HG03571 (cell line): ENCODE results near the gene GHRL.
"Not testable (repeated sequence)": the region's sequence is repeated elsewhere in the genome, so short reads cannot be mapped to it uniquely, and the experiment has no call there.

Experiments
- ATAC-seq: cut with Tn5 transposase; IDR thresholded peaks from one replicate; pipeline ENCODE4 v1.9.1; 2021; ENCODE audit not compliant: unreplicated experiment

GHRL gene

DNA sequence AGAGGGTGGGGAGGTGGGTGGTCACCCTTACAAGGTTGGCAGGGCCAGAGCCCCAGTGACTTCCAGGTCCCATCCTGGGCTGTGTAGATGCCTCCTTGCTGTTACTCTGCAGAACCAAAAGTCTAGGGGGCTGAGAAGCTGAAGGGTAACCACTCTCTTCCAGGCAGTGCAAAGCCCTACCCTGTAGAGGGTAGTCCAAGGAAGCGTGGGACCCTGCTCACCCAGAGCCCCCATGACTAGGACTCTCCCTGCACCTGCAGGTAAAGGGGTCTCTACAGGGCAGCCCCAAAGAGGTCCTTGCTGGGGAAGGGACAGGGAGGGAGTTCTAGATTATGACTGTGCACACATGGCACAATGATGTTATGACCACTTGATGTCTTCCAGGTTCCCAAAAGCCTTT, 14.2 kb downstream of the GHRL start:
- ATAC-seq = no peak

DNA sequence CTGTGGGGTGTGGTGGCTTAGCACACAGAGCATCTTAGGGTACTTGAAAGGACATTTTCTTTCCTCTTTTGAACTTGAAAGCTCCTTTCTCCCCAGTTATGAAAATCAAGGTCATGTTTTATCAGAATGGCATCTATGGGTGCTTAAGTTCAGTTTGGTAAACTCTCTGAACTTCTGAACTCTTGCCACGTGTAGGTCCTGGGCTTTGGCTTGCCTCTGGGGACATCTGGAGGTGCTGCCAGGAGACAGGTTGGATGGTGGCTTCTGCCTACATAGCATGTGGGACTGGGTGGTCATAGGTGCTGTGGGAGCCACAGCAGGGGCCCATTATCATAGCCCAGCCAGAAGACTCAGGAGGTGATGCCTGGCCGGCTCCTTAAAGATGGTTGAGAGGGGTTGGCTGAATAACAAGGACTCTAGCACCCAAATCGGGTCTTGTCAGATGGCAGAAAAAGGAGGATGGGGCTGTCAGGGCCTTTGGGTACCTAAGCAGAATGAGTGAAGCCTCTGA, 15.6 kb downstream of the GHRL start:
- ATAC-seq = no peak

DNA sequence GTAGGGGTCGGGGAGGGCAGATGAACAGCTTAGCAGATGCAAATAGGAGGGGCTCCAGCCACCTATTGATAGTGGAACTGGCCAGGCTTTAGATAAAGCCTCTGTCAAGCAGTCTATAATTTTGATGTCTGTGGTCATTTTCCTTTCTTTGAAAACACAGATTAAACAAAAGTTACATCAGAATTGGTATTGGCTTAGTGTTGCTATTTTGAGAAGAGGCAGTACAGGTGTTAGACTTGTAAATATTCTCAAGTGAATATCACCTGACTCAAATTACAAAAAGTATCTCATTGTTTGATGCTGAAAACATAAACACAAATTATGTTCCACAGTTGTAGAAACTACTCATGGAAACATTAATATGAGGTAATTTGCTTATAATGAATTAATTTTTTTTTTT, 18.1 kb downstream of the GHRL start:
- no peak for ATAC-seq

DNA sequence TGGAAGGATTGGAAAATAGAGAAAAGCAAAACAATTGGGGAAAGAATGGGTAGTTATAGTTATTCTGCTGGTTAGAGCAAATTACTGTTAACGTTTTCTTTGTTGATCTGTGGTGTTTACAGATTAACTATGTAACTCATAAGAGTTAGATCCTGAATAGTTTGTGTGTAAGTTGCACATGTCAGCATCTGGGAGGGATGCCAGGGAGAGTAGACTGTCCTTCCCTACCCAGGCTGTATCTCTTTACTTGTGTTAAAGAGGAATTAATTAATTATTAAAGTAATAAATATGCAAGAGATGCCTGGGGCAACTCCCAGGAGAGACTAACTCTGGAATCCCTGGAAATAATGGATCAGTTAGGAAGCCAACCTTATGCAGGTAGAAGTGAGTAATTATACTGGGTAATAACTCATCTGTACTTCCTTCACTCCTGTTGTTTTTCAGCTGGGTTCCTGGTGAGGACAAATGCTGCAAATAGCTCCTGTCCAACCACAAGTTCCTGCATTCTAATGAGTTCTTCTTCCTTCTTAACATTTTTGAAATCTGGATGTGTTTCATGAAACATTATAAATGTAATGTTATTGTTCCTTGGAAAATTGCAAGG, 18.9 kb downstream of the GHRL start:
- ATAC-seq = no peak

DNA sequence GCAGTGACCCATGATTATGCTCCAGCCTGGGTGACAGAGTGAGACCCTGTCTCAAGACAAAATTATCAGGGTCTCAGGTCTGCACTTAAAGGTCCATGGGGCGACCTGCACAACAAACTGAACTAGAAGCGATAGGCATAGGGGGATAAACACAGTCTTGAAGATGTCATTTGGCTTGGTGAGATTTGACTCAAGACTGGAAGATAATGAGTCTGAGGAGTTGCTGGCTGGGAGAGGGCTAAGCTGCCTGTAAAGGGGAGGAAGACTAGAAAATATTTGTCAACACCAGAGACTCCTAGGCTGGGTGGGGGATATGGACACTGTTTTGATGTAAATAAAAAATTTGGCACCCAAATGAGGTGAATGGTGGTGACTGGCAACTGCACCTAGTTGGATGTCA, 19.8 kb downstream of the GHRL start:
- ATAC-seq = no peak

DNA sequence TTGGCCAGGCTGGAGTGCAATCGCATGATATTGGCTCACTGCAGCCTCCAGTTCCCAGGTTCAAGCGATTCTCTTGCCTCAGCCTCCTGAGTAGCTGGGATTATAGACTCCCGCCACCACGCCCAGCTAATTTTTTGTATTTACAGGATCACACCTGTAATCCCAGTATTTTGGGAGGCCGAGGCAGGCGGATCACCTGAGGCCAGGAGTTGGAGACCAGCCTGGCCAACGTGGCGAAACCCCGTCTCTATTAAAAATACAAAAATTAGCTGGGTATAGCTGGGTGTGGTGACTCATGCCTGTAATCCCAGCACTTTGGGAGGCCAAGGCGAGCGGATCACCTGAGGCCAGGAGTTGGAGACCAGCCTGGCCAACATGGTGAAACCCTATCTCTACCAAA, 20.3 kb downstream of the GHRL start:
- not testable (repeated sequence) for ATAC-seq

DNA sequence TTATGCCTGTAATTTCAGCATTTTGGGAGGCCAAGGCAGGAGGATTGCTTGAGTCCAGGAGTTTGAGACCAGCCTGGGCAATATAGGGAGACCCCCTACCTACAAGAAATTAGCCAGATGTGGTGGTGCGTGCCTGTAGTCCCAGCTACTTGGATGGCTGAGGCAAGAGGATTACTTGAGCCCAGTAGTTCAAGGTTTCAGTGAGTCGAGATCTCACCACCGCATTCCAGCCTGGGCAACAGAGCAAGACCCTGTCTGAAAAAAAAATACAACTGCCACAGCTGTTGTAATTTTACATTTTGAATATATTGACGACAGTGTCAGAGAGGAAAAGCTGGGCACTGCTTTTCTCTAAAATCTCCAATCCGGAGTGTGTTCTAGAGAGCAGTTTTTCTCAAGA, 23.3 kb downstream of the GHRL start:
- ATAC-seq = no peak

DNA sequence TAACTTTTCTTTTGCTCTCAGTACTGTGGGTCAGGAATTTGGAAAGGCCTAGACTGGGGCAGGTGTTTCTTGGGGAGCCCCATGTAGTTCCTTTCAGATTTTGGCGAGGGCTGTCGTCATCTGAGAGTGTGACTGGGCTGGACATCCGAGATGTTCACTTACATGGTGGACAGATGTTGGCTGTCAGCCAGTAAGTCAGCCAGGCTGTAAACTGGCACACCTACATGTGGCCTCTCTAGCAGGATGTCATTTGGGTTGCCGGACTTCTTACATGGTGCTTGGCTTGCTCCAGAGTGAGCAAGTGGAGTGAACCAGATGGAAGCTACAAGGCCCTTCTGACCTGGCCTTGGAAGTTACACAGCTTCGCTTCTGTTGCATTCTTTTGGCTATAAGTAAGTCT, 23.8 kb downstream of the GHRL start:
- ATAC-seq = no peak

DNA sequence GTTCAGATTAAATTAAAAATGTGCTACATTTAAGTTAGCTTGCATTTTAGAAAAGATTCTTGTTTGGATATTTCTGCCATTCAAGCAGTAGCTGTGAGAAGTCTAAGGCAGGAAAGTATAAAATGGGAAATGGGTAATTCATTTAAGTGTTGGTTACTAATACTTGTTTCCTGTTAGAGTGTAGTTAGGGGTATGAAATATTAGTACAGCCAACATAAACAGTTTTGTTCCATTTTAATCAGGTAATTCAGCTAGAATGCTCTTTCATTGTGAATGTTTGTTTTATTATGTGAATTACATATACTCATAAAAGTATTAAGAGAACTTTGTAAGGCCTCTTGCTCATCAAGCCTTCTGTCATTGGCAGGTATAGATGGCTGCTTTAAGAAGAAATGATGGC, 24.6 kb downstream of the GHRL start:
- ATAC-seq = no peak

DNA sequence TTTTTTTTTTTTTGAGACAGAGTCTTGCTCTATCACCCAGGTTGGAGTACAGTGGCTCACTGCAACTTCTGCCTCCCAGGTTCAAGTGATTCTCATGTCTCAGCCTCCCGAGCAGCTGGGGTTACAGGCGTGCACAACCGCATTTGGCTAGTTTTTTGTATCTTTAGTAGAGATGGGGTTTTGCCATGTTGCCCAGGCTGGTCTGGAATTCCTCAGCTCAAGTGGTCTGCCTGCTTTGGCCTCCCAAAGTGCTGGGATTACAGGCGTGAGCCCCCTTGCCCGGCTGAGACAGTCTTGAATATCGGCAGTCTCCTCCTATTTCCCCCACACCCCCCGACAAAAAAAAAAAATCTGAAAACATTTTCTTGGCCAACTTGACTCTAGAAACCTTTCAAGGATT, 25.8 kb downstream of the GHRL start:
- ATAC-seq = not testable (repeated sequence)

DNA sequence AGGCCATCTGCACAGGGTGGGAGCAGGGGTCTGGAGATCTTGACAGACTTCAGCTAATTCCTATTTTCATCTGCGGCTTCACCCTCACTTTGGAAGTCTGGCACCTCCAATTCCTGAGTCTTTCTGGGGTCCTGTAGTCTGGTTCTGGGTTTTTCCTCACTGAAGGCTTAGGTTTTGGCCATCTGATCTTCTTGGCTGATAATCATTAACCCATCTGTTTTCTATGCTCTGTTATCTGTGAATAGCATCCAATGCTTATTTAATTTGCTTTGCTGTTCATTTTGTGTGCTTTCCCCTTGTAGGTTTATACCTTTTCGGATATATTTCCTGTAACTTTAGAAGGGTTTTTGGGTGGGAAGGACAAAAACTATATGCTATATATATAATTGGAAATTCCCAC, 26.9 kb downstream of the GHRL start:
- ATAC-seq = no peak

DNA sequence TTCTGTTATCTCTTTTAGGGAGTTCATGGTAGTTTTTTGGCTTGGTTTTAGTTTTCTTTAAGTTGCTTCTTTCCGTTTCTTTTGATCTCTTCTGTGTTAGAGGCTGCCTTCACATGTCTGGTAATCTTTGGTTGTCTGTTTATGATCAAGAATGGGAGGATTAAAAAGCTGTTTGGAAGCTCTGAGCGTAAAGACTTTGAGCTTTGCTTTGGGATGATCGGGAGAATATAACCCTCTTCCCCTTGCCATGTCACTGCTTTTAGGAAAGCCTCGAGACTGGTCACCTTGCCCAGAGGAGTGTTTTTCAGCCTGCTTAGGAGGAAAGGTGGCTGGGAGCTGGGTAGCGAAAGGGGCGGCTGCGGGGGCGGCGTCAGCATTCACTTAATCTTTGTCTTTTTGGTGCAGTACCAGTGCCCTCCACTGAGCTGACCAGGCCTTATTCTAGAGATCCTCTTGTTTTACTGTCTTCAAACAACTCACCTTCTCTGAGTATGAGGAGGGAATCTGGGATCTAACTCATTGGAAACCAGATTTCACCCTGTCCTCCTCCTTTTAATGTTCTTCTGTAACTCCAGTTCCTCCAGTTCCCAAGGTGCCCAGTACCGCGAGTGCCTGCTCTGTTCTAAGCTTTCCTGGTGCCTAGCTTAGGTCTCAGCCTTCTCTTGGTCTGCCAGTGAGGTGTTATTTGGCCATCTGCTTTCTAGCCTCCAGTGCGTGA, 28.9 kb downstream of the GHRL start:
- peak; percentile 53 for ATAC-seq

DNA sequence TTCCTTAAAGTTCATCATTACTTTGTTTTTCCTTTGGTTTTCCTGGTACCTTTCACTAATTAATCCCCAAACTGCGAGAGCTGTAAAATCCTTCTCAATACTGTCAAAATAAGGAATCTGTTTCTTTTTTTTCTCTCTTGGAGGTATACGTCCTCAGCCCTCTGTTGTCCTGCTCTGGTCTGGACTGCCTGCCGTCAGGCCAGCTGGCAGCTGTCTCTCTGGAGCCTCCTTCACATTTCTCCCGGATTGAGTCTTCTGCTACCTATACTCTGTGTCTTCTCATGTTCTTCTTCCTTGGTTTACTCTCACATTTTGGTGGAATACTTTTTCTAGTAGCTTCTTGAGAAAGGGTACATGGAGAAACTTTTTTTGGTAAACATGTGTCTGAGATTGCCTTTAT, 30.7 kb downstream of the GHRL start:
- no peak for ATAC-seq

DNA sequence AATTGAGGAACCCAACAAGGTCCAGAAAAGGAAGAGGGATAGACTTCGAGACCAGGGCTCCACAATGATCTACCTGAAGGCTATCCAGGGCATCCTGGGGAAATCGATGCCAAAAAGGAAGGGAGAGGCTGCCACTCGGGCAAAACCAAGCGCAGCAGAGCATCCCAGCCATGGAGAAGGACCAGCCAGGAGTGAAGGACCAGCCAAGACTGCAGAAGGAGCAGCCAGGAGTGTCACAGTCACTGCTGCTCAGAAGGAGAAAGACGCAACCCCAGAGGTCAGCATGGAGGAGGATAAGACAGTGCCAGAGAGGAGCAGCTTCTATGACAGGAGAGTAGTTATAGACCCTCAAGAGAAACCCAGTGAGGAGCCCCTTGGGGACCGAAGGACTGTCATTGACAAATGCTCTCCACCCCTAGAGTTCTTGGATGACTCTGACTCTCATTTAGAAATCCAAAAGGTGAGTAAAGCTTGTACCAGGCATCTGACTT, 32.5 kb downstream of the GHRL start:
- no peak for ATAC-seq

DNA sequence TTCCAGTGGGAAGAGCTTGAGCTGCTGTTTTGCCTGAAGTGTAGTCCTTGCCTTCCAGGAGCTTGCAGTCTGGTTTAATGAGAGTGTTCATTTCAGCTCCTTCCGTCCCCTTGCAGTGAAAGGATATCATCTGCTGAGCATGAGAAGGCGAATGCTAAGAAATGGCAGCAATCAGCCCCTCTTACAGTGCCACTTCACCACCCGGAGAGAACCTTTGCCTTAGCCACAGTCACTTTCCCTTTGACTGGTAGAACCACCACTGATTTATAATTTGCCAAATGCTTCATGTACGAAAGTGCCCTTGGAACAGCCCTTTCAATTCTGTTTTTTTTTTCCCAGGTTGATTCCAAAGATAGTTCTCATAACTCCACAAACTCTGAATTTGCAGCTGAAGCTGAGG, 32.9 kb downstream of the GHRL start:
- no peak for ATAC-seq

DNA sequence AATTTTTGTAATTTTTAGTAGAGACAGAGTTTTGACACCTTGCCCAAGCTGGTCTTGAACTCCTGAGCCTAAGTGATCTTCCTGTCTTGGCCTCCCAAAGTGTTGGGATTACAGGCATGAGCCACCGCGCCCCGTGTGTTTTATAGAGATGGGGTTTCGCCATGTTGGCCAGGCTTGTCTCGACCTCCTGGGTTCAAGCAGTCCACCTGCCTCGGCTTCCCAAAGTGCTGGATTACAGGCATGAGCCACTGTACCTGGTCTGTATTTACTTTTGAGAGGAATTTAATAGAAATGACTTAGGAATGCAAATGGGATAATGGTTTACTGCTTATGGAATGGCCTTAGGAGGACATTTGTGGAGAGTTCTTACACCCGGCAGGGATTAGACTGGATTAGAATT, 33.7 kb downstream of the GHRL start:
- no peak for ATAC-seq

DNA sequence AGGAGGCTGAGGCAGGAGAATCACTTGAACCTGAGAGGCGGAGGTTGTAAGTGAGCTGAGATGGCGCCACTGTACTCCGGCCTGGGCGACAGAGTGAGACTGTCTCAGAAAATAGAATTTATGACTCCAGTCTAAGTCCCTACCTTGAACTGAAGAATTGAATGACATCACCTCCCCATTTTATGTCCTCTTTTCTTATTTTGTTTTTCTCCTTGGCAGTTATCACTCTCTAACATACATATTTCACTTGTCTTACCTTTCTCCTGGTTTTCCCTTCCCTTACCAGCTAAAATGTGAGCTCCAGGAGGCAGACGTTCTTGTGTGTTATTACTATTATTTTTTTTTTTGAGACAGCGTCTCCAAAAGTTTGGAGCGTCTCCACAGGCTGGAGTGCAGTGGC, 36.9 kb downstream of the GHRL start:
- no peak for ATAC-seq

DNA sequence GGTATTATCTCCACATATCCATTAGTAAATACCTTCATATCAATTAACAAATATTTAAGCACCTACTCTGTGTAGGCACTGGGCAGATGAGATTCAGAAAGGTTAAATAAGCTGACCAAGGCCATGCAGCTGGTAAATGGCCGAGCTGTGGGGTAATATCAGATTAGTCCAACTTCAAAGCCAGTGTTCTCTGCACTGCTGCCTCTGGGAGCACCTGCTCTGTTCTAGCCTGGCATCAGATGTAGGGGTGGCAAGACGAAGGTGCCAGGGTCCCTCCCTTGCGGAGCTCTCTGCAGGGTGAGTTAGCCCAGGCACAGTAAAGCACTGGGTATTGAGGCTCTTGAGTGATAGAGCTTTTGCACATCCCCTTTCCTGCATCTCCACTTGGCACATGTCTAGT, 39.0 kb downstream of the GHRL start:
- no peak for ATAC-seq

DNA sequence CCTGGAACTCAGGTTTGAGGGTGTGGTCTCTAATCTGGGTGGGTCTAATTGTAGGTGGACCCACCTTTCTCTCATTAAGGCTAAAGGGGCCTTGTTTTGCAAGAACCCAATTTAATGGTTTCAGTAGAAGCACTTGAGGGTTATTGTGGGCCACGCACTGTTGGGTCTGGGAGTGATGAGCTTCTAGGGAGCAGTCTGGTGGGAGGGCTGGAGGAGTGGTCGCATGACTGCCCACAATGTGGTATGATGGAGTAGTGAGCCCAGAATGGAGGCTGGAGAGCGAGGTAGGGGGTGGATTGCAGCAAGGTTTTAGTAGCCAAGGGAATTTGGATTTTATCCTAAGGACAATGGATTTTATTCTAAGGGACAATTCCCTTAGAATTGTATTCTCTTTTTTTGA, 41.7 kb downstream of the GHRL start:
- no peak for ATAC-seq

DNA sequence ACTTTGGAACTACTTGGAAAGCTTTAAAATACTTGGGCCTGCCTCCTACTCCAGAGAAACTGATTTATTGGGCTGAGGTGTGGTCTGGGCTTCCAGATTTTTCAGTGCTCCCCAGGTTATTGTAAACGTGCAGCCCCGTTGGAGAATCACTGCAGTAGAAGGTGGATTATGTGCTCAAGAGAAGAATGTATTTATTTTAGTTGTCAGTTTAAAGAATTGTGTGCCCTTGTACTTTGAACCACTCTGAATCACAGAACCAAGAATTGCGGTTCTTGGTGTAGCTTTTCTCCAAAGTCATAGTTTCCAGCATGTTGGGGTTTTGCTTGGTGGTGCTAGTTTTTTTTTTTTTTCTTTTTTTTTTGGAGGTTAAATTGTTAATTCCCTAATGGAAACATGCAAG, 42.9 kb downstream of the GHRL start:
- ATAC-seq = no peak

DNA sequence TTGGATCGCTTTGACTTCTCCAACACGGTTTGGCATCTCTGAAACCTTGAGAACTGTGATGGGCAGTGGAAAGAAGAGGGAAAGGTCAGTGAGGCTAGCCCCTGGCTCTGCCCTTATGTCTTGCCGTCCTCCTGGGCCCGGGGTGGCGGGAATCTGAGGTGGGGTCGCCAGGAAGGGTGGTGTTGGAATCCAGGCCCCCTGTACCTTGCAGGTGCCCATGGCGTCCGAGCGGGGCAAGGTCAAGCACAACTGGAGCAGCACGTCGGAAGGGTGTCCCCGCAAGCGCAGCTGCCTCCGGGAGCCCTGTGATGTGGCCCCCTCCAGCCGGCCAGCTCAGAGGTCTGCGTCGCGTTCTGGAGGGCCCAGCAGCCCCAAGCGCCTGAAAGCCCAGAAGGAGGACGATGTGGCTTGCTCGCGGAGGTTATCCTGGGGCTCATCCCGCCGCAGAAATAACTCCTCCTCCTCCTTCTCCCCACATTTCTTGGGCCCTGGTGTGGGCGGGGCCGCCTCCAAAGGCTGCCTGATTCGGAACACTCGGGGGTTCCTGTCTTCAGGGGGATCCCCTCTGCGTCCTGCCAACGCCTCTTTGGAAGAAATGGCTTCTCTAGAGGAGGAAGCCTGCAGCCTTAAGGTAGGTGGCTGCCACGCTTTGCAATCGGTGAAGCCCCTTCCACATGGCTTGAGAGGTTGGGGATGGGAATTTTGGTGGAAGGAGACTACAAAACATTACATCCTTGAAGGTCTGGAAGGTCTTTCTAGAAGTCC, 43.6 kb downstream of the GHRL start:
- no peak for ATAC-seq
